ENCODE results near the gene NLRP9. TPM values are rescaled to one million over a fixed set of nuclear protein-coding genes. Genes with fewer than 3 reads are reported as not detected.

Gene NLRP9
- total RNA-seq, 1 experiment from 2014 or later, result not detected

- H3K9ac ChIP-seq (ENCODE audit: low read length), result no peak overlapping the region
Observed at GRCh38 chr19:55686311-55687050, 51.7 kb downstream of the NLRP9 start.

More at GRCh38 chr19:55686311-55687050, 51.7 kb downstream of the NLRP9 start:
- BruUV-seq (replicated peaks), result no TSS peak
- no peak for TF ChIP-seq ATF3 (IDR thresholded peaks at IDR 0.05)
- no peak for TF ChIP-seq YY1 (IDR thresholded peaks at IDR 0.05; ENCODE audit: extremely low read depth, insufficient replicate concordance, low read depth, low read length)
- no peak for TF ChIP-seq REST (IDR thresholded peaks at IDR 0.05; ENCODE audit: low read depth)
- no peak for TF ChIP-seq JUND (IDR thresholded peaks at IDR 0.05)
- TF ChIP-seq POLR2AphosphoS5 (IDR thresholded peaks at IDR 0.05; ENCODE audit: low read depth, low read length), result no peak
- TF ChIP-seq POLR2A (IDR thresholded peaks at IDR 0.05; ENCODE audit: borderline replicate concordance, extremely low read depth, insufficient read depth, insufficient read length), result no peak
- no peak for TF ChIP-seq CBX3 (IDR thresholded peaks at IDR 0.05; ENCODE audit: low read depth)
- TF ChIP-seq SIN3A (IDR thresholded peaks at IDR 0.05; ENCODE audit: low read depth), result no peak
- TF ChIP-seq SRF (IDR thresholded peaks at IDR 0.05; ENCODE audit: low read depth), result no peak
- TF ChIP-seq FOSL1 (IDR thresholded peaks at IDR 0.05; ENCODE audit: low read depth), result no peak
- no peak for TF ChIP-seq MAX (IDR thresholded peaks at IDR 0.05)
- no peak for TF ChIP-seq SP1 (IDR thresholded peaks at IDR 0.05; ENCODE audit: low read depth)
- no peak for TF ChIP-seq ZFX (IDR thresholded peaks at IDR 0.05)
- TF ChIP-seq EZH2phosphoT487 (IDR thresholded peaks at IDR 0.05; ENCODE audit: borderline replicate concordance), result no peak
- TF ChIP-seq EGR1 (IDR thresholded peaks at IDR 0.05; ENCODE audit: low read depth), result no peak
- no peak for TF ChIP-seq CEBPB (IDR thresholded peaks at IDR 0.05; ENCODE audit: low read depth)
- TF ChIP-seq RAD21 (IDR thresholded peaks at IDR 0.05; ENCODE audit: low read depth), result no peak
- intact Hi-C loops (cut with micrococcal nuclease), result no loop called here
- ATAC-seq, result no peak
- Histone ChIP-seq H3K9me2 (ENCODE audit: insufficient read depth) (no peaks in the 10 kb centered on the region), H3K27ac (ENCODE audit: low read depth, low read length) (no peak overlapping the region), H3K4me1 (ENCODE audit: control insufficient read depth in 1 of 2, insufficient read depth in 2 of 2, low read length in 2 of 2) (no peaks in the 10 kb centered on the region), H3K27me3 (ENCODE audit: insufficient read depth, low read length) (no peaks in the 10 kb centered on the region), H3K4me2 (ENCODE audit: low read length) (no peak overlapping the region), H3K36me3 (ENCODE audit: control insufficient read depth in 1 of 2, insufficient read depth in 2 of 2, low read length in 2 of 2) (peaks cover 16 to 19% of the 10 kb centered on the region in 2 experiments; a peak in 3 of 4 replicates), H3K4me3 (replicated peaks in 1 of 2; ENCODE audit: low read depth in 1 of 2, low read length in 2 of 2) (no peak overlapping the region), H4K20me1 (ENCODE audit: insufficient read depth) (no peaks in the 10 kb centered on the region), H3K79me2 (ENCODE audit: insufficient read depth, low read length) (peaks cover 56% of the 10 kb centered on the region), H3K9me3 (ENCODE audit: control insufficient read depth in 1 of 2, insufficient read depth in 1 of 2, low read depth in 1 of 2, low read length in 2 of 2) (no peaks in the 10 kb centered on the region), H2AFZ (ENCODE audit: low read depth, low read length, poor library complexity, severe bottlenecking) (no peak overlapping the region)
- POLR2A ChIA-PET, result no interaction called here
- CTCF ChIA-PET, result no interaction called here
- DNase-seq (ENCODE audit: low read depth, low spot score), result no peak
- RAD21 ChIA-PET (ENCODE audit: low non-redundant PET in 1 of 2, low total read pairs in 2 of 2, uncharacterized antibody in 2 of 2, unreplicated experiment in 2 of 2), result no interaction called here
